Measurements from ENCODE around the gene ZNF579. TPM values are rescaled to one million over a fixed set of nuclear protein-coding genes. Genes with fewer than 3 reads are reported as not detected.
"Not testable (repeated sequence)": the region's sequence is repeated elsewhere in the genome, so short reads cannot be mapped to it uniquely, and the experiment has no call there.

ZNF579 gene
- total and polyA plus RNA-seq, 2 of the 13 experiments (the other 11 are each of a cell fraction or from before 2014, with no cell fraction given), result 2.1 to 2.9 TPM

DNA sequence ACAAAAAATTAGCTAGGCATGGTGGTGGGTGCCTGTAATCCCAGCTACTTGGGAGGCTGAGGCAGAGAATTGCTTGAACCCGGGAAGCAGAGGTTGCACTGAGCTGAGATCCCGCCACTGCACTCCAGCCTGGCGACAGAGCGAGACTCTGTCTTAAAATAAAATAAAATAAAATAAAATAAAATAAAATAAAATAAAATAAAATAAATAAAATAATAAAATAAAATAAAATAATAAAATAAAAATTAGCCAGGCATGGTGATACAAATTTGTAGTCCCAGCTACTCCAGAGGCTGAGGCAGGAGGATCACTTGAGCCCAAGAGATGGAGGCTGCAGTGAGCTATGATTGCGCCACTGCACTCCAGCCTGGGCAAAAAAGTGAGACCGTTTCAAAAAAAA, 6.7 kb downstream of the ZNF579 start:
- POLR2A ChIA-PET, result interaction anchor here (1.4 kb wide), 1 partner anchor 24 kb away, joined by 3 read pairs; no protein-coding TSS in a partner anchor
- H3K4me3 ChIP-seq (replicated peaks in 1 of 3; ENCODE audit: insufficient read depth in 1 of 3, low read depth in 2 of 3, low read length in 3 of 3); H4K20me1 ChIP-seq (ENCODE audit: insufficient read depth, low read length); H3K27ac ChIP-seq (ENCODE audit: extremely low read length, insufficient read depth, low read length); H3K9me3 ChIP-seq (ENCODE audit: low read length); H3K36me3 ChIP-seq (replicated peaks in 1 of 2; ENCODE audit: control insufficient read depth in 1 of 2, insufficient read depth in 2 of 2, low read length in 2 of 2); H3K4me1 ChIP-seq (ENCODE audit: insufficient read depth, low read length); CTCF ChIA-PET (ENCODE audit: low intra/inter-chr PET ratio, low total read pairs); H3K4me2 ChIP-seq (ENCODE audit: low read depth, low read length); H3K27me3 ChIP-seq (ENCODE audit: control insufficient read depth in 1 of 2, insufficient read depth in 2 of 2, low read length in 2 of 2); in situ Hi-C loops (cut with HindIII; ENCODE audit: extremely low pct_ligation_motif_present, low pct_unique_long_range_greater_than_20kb); H3K79me2 ChIP-seq (ENCODE audit: insufficient read depth, low read length); H3K9ac ChIP-seq (ENCODE audit: insufficient read depth, low read depth, low read length); BruUV-seq (replicated peaks); H2AFZ ChIP-seq (ENCODE audit: low read length); intact Hi-C loops (cut with micrococcal nuclease; ENCODE audit: unreplicated experiment); DNase-seq (ENCODE audit: low spot score); ATAC-seq; FAIRE-seq: not testable (repeated sequence)
- TF ChIP-seq, protein P1, sequence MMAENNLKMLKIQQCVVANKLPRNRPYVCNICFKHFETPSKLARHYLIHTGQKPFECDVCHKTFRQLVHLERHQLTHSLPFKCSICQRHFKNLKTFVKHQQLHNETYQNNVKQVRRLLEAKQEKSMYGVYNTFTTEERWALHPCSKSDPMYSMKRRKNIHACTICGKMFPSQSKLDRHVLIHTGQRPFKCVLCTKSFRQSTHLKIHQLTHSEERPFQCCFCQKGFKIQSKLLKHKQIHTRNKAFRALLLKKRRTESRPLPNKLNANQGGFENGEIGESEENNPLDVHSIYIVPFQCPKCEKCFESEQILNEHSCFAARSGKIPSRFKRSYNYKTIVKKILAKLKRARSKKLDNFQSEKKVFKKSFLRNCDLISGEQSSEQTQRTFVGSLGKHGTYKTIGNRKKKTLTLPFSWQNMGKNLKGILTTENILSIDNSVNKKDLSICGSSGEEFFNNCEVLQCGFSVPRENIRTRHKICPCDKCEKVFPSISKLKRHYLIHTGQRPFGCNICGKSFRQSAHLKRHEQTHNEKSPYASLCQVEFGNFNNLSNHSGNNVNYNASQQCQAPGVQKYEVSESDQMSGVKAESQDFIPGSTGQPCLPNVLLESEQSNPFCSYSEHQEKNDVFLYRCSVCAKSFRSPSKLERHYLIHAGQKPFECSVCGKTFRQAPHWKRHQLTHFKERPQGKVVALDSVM (CRISPR knock-in tag; IDR thresholded peaks at IDR 0.05), result peak; percentile 49; the same call in 1 of the 2 replicates
- 66% methylated on average over 6 of the region's 6 CpGs for whole genome bisulfite sequencing (ENCODE audit: low lambda C conversion rate)

DNA sequence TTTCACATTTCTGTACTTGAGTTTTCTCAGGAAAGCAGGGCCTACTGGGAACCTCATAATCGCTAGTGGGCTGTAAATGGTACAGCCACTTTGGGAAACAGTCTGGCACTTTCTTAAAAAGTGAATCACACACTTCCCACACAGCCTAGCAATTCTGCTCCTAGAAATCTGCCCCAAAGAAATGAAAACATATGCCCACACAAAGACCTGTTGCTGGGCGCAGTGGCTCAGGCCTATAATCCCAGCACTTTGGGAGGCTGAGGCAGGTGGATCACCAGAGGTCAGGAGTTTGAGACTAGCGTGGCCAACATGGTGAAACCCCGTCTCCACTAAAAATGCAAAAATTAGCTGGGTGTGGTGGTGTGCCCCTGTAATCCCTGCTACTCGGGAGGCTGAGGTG, 11.2 kb downstream of the ZNF579 start:
- not testable (repeated sequence) for H3K9ac ChIP-seq (ENCODE audit: insufficient read depth, low read depth, low read length)
- WGBS (ENCODE audit: low lambda C conversion rate), result 80% methylated on average over 4 of the region's 5 CpGs

More for the DNA sequence above, 11.2 kb downstream of the ZNF579 start:
- BruUV-seq (replicated peaks); H4K20me1 ChIP-seq (ENCODE audit: insufficient read depth, low read length); DNase-seq (ENCODE audit: low spot score); H3K79me2 ChIP-seq (ENCODE audit: insufficient read depth, low read length); intact Hi-C loops (cut with micrococcal nuclease; ENCODE audit: unreplicated experiment); POLR2A ChIA-PET; ATAC-seq; H3K4me1 ChIP-seq (ENCODE audit: insufficient read depth, low read length); CTCF ChIA-PET (ENCODE audit: low intra/inter-chr PET ratio, low total read pairs); H3K9me3 ChIP-seq (ENCODE audit: low read length); H3K4me3 ChIP-seq (replicated peaks in 1 of 3; ENCODE audit: insufficient read depth in 1 of 3, low read depth in 2 of 3, low read length in 3 of 3); H3K4me2 ChIP-seq (ENCODE audit: low read depth, low read length); H3K27me3 ChIP-seq (ENCODE audit: control insufficient read depth in 1 of 2, insufficient read depth in 2 of 2, low read length in 2 of 2); H2AFZ ChIP-seq (ENCODE audit: low read length); H3K27ac ChIP-seq (ENCODE audit: extremely low read length, insufficient read depth, low read length); FAIRE-seq; in situ Hi-C loops (cut with HindIII; ENCODE audit: extremely low pct_ligation_motif_present, low pct_unique_long_range_greater_than_20kb); H3K36me3 ChIP-seq (replicated peaks in 1 of 2; ENCODE audit: control insufficient read depth in 1 of 2, insufficient read depth in 2 of 2, low read length in 2 of 2): not testable (repeated sequence)
